ES-I3 (cell line): Measurements from ENCODE around the gene NR2F1.
A peak's percentile ranks its signal among the peaks of the same experiment; 100 is the strongest.

Experiments used
- H3K36me3 ChIP-seq: 2 replicates; pipeline ENCODE4 v1.6.1; 2013; ENCODE audit warnings: mild to moderate bottlenecking, low read length, control low read depth, moderate library complexity; ENCODE audit not compliant: insufficient read depth
- H3K4me1 ChIP-seq: 2 replicates; pipeline ENCODE4 v1.6.1; 2013; ENCODE audit warnings: mild to moderate bottlenecking, control low read depth, low read length; ENCODE audit not compliant: insufficient read depth
- H3K9ac ChIP-seq: 2 replicates; pipeline ENCODE4 v1.6.1; 2013; ENCODE audit warnings: low read depth, mild to moderate bottlenecking, low read length, moderate library complexity
- H3K9me3 ChIP-seq: 2 replicates; pipeline ENCODE4 v1.6.1; 2013; ENCODE audit warnings: mild to moderate bottlenecking, low read length, moderate library complexity; ENCODE audit not compliant: control insufficient read depth, insufficient read depth

The NR2F1 gene

GRCh38 chr5:93573354-93574351, 9.4 kb upstream of the NR2F1 start:
- Histone ChIP-seq H3K36me3 (no peaks in the 10 kb centered on the region), H3K4me1 (peaks cover 13% of the 10 kb centered on the region), H3K9ac (peak overlapping the region; percentile 36; the same call in 1 of the 2 replicates), H3K9me3 (no peaks in the 10 kb centered on the region)

DNA sequence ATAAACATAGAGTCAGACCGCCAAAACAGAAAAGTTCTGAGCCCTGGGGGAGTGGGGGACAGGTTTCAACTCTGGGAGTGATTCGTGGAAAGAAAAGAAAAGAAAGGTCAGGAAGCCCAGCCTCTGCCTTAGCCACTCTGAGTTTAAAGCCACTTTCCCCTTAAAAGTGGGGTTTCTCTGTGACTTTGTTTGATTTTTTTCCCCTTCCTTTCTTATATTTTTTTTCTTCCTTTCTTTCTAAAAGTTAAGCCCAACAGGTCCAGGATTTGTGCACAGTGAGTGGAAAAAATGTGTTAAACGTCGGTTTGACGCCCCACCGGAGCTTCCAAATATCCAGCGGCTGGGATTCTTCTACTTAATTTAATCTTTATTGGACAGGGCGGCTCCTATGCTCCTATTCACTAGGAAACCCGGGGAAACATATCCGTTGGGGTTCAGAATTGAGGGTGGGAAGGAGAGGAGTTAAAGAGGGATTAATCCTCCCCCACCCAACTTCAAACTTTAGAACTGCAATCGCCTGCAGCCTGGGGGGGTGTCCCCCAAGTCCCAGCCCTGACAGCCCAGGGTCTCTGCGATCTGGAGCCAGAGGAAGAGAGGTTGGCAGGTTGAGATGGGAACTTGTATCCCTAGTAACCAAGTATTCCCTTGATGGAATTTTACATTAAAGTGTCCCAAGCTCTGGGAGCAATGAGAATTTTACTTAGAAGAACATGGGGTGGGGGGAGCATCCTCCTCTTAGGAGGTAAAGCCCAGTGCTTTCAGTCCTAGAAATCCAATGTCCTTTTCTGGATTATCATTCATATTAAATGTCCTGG, 8.3 kb upstream of the NR2F1 start:
- Histone ChIP-seq H3K4me1 (peaks cover 9% of the 10 kb centered on the region; the same call in 1 of the 2 replicates), H3K9ac (no peak overlapping the region), H3K9me3 (no peaks in the 10 kb centered on the region), H3K36me3 (no peaks in the 10 kb centered on the region)

- H3K9me3 ChIP-seq: no peaks in the 10 kb centered on the region
- H3K4me1 ChIP-seq: peaks cover 9% of the 10 kb centered on the region; the same call in 1 of the 2 replicates
Measured at GRCh38 chr5:93575461-93576414, 7.3 kb upstream of the NR2F1 start.

DNA sequence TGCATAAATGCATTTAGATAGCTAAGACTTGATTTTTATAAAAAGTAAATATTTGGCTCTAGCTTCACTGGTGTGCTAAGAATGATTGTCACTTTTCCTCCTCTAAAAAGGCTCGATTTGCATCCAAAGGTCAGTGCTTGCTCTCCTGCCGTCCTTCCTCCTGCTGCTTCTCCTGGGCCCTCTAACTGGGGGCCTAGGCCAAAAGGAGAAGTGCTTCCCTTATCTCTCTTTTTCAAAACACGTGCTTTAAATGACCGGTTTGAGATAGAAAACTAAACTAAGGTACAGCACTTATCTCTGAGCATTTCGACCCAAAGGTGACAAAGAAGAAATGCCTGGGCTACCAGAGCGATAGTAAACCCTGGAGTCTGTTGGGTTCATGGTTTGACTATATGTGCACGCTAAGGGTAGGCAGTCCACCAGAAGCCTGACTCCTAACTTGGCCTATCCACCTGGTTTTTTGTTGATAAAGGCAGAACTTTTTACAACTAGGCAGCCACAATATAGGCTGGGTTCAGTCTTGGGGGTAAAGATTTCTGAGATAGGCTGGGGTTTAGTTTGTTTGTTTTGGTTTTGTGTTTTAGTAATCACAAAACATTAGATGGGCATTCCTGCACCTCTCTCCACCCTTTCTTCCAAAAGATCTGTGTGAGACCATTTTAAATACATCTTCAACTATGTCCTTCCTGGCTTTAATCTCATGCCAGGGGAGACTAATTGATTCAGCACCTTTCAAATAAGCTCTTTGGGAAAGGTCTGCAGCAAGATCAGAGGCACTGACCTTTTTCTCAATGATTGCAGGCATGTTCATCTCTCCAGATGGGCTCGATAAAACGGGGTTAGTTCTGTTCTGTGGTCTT, 5.8 kb upstream of the NR2F1 start:
- Histone ChIP-seq H3K4me1 (peaks cover 9% of the 10 kb centered on the region; the same call in 1 of the 2 replicates), H3K9me3 (no peaks in the 10 kb centered on the region), H3K36me3 (no peaks in the 10 kb centered on the region), H3K9ac (no peak overlapping the region)

More at GRCh38 chr5:93575461-93576414, 7.3 kb upstream of the NR2F1 start:
- no peaks in the 10 kb centered on the region for H3K36me3 ChIP-seq
- H3K9ac ChIP-seq: no peak overlapping the region

DNA sequence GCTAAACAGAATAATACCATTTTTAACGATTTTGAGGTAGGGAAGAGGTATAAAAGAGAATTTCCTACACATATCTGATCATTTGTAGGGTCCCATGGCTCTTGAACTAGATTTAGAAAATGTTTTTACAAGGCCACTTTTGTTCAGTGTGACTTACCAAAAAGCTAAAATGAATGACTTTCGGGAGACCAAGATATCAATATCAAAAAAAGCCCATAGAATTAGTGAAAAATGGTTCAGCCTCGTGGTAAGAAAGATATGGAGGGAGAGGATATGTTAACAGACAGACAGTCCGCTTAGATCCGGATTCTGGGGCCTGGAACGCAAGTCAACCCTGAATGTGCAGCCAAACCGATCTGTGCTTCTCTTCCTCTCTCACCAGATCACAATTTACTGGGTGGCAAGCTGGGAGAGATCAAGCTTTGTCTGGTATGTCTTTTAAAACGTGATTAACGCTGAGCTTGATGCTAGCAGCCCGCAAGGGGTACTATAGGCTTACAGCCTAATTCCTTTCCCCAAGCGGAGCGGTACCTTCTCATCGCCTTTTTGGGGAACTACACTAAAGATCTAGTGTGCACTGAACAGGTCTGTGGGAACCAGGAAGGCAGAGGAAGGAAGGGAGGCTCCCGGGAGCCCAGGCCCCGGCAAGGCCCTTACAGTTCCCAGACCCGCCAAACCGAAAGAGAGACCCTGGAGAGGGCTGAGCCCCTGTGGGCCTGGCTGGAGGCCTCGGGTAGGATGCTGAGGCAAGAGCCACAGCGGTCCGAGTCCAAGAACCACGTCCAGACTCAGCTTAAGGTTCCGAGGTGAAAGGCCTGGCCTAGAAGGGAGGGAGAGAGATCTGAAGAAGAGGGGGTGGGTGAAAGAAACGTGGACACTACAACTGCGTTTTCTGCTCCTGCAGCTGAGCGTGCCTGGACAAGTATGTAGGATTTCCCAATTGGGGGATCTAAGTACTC, 4.9 kb upstream of the NR2F1 start:
- H3K36me3 ChIP-seq: no peaks in the 10 kb centered on the region
- H3K4me1 ChIP-seq: peaks cover 10% of the 10 kb centered on the region; the same call in 1 of the 2 replicates
- no peaks in the 10 kb centered on the region for H3K9me3 ChIP-seq
- H3K9ac ChIP-seq: no peak overlapping the region; the same call in 1 of the 2 replicates

DNA sequence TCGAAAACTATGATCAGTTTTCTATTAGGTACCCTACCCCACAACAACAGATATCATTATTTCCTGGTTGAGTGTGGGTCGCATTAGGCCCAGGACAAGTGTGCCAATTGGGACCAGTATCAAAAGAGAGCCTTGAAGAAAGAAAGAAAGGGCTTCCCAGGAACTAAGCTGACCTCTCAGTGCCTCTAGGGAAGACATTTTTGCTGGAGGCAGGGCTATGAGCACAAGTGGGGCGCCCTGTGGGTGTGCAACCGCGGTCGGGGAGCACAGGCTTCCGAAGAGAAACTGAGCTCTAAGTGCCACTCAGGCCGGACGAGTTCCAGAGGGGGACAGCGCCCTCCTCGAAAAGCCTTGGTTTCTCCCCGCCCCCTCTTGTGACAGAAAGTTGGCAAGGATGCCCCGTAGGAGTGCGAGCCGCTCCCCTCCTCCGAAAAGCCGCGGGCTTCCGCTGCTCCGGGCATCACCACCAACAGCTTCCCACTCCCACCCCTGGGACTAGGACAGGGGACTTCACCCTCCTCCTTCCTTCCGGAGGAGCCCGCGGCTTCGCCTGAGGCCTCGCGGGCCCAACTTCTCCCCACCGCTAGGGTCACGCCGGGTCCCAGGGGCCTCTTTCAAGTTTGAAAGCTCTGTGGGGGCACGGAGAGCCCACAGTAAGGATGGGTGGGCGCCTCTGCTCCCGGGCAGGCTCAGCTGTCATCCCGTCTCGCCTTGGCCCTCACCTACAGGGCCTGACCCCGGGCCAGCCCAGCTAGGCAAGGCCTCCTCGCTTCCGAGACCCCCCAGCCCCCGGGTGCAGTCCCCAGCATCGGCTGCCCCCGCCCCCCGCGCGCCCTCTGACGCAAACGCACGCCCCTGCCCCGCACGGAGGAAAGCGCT, 4.0 kb upstream of the NR2F1 start:
- Histone ChIP-seq H3K36me3 (no peaks in the 10 kb centered on the region), H3K9me3 (no peaks in the 10 kb centered on the region), H3K9ac (peak overlapping the region; percentile 35; the same call in 1 of the 2 replicates), H3K4me1 (peaks cover 4% of the 10 kb centered on the region; the same call in 1 of the 2 replicates)

DNA sequence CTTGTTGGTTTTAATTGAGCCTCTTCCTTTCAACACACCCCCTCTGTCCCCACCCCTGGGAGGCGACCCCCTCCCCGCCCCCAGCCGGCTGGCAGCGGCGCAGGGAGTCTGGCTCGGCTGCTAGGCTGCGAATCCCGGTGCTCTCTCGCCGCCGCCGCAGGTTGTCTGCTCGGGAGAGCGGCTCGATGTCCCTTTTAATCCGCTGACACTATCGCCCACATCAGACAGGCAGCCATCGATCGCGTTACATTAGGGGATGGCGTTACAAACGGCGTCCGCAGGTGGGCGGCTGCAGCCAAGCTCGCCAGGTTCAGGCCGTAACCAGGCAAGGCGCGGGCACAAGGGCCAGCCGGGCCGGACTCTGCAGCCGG, 3.3 kb upstream of the NR2F1 start:
- H3K9me3 ChIP-seq: no peaks in the 10 kb centered on the region
- H3K36me3 ChIP-seq: no peaks in the 10 kb centered on the region
- H3K9ac ChIP-seq: peak overlapping the region; percentile 37; the same call in 1 of the 2 replicates
- peaks cover 4% of the 10 kb centered on the region; the same call in 1 of the 2 replicates for H3K4me1 ChIP-seq

GRCh38 chr5:93580063-93580926, 2.7 kb upstream of the NR2F1 start:
- Histone ChIP-seq H3K36me3 (no peaks in the 10 kb centered on the region), H3K4me1 (peaks cover 4% of the 10 kb centered on the region; the same call in 1 of the 2 replicates), H3K9ac (peak overlapping the region; percentile 49; the same call in 1 of the 2 replicates), H3K9me3 (no peaks in the 10 kb centered on the region)

GRCh38 chr5:93580927-93581445, 2.0 kb upstream of the NR2F1 start, which contains the start of gene NR2F1-AS1:
NR2F1-AS1 (minus strand) TSS chr5:93581219.
- peak within 1 kb of the TSS; percentile 49; the same call in 1 of the 2 replicates for H3K9ac ChIP-seq
- H3K9me3 ChIP-seq: no peaks in the 10 kb centered on the region
- no peaks in the 10 kb centered on the region for H3K36me3 ChIP-seq
- H3K4me1 ChIP-seq: peaks cover 4% of the 10 kb centered on the region; the same call in 1 of the 2 replicates

DNA sequence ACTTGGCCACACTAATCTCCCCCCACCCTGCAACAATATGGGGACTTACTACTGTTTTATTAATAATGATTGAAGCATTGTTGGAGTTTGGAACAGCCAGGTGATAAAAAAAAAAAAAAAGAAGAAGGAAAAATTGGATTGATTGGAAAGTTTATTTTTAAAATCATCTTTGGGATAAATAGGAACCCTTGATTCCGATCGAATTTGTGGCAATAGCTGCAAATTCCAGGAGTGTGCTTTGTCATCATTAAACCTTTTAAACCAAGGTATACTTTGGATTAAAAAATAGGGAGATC, 907 bp upstream of the NR2F1 start:
- no peaks in the 10 kb centered on the region for H3K36me3 ChIP-seq
- no peaks in the 10 kb centered on the region for H3K9me3 ChIP-seq
- peaks cover 4% of the 10 kb centered on the region; the same call in 1 of the 2 replicates for H3K4me1 ChIP-seq
- H3K9ac ChIP-seq: no peak overlapping the region
